HepG2 (cell line): ENCODE results near the gene PPP1R9B. TPM values are rescaled to one million over a fixed set of nuclear protein-coding genes. Genes with fewer than 3 reads are reported as not detected.

ENCODE experiments used
- ATAC-seq: fragments of 200-7000 bp; cut with Tn5 transposase; 3 replicates; pipeline ENCODE4 v1.9.1; 2020; ENCODE audit warnings: mild to moderate bottlenecking, moderate library complexity
- BruUV-seq: library from RNA; stranded (reverse); fragments of 400-500 nt; replicated peaks from 2 replicates; lab custom pipeline; 2021; lab: Mats Ljungman, UMichigan
- CTCF ChIA-PET: fragments of 300-600 bp; formaldehyde crosslinking; extraction: SDS; loops from one replicate; lab custom pipeline; 2021; ENCODE audit warnings: low total read pairs, inconsistent platforms, low intra/inter-chr PET ratio; lab: Yijun Ruan, JAX
- POLR2A ChIA-PET: fragments of 350-600 bp; sonication (Branson Sonifier 250); formaldehyde crosslinking; loops from one replicate; lab custom pipeline; 2020; ENCODE audit warnings: antibody characterized with exemption, inconsistent platforms; lab: Yijun Ruan, JAX
- DNase-seq: peaks from one replicate; pipeline ENCODE4 v3.0.0-alpha.2; 2015; ENCODE audit warnings: low spot score
- FAIRE-seq: peaks from 3 replicates; lab custom pipeline; 2011; peaks lifted over from hg19 to GRCh38; lab: Jason Lieb, UNC
- H2AFZ ChIP-seq: one replicate; pipeline ENCODE4 v1.6.1; 2011; ENCODE audit warnings: low read length, inconsistent platforms
- H3K27ac ChIP-seq: fragments of 300-600 bp; 3 replicates; pipeline ENCODE4 v1.8.0; 2011; ENCODE audit warnings: mixed run types, mild to moderate bottlenecking, mixed read lengths, low read length, inconsistent platforms; ENCODE audit not compliant: insufficient read depth; ENCODE audit errors: extremely low read length
- H3K27me3 ChIP-seq, 2 experiments: fragments of 200-600 bp in 1 of 2; 2 replicates in 1 of 2; 3 replicates in 1 of 2; pipeline versions ENCODE4 v1.6.0 to v1.8.0; 2011; ENCODE audit warnings: low read length in 2 of 2, mild to moderate bottlenecking in 2 of 2, moderate library complexity in 2 of 2, inconsistent platforms in 1 of 2; ENCODE audit not compliant: insufficient read depth in 2 of 2, control insufficient read depth in 1 of 2
- H3K36me3 ChIP-seq, 2 experiments: fragments of 200-600 bp in 1 of 2; replicated peaks in 1 of 2; 2 replicates in 1 of 2; 3 replicates in 1 of 2; pipeline versions ENCODE4 v1.5.1 to v1.8.0; 2011; ENCODE audit warnings: low read length in 2 of 2, inconsistent platforms in 1 of 2; ENCODE audit not compliant: insufficient read depth in 2 of 2, control insufficient read depth in 1 of 2
- H3K4me1 ChIP-seq: 2 replicates; pipeline ENCODE4 v1.5.1; 2012; ENCODE audit warnings: low read length, inconsistent platforms; ENCODE audit not compliant: insufficient read depth
- H3K4me2 ChIP-seq: 2 replicates; pipeline ENCODE4 v1.6.0; 2011; ENCODE audit warnings: low read depth, low read length, inconsistent platforms
- H3K4me3 ChIP-seq, 3 experiments: fragments of 200-600 bp in 1 of 3; sonication (generic), shearing (Covaris generic) in 1 of 3; replicated peaks in 1 of 3; 2 replicates each; pipeline ENCODE4 v1.5.1; 2011 to 2016; ENCODE audit warnings: low read length in 3 of 3, inconsistent platforms in 2 of 3, low read depth in 2 of 3, mild to moderate bottlenecking in 2 of 3, control low read depth in 1 of 3, mixed read lengths in 1 of 3; ENCODE audit not compliant: insufficient read depth in 1 of 3
- H3K79me2 ChIP-seq: one replicate; pipeline ENCODE4 v1.6.1; 2011; ENCODE audit warnings: low read length, inconsistent platforms; ENCODE audit not compliant: insufficient read depth
- H3K9ac ChIP-seq: 2 replicates; pipeline ENCODE4 v1.6.0; 2011; ENCODE audit warnings: mild to moderate bottlenecking, low read depth, low read length, inconsistent platforms; ENCODE audit not compliant: insufficient read depth
- H3K9me3 ChIP-seq: 2 replicates; pipeline ENCODE4 v1.5.1; 2012; ENCODE audit warnings: mild to moderate bottlenecking, low read length
- H4K20me1 ChIP-seq: 2 replicates; pipeline ENCODE4 v1.6.0; 2011; ENCODE audit warnings: inconsistent platforms, mild to moderate bottlenecking, low read length, moderate library complexity; ENCODE audit not compliant: insufficient read depth
- KAT2B ChIP-seq: fragments of 150-350 bp; IDR thresholded peaks from 2 replicates; pipeline ENCODE4 v1.6.1; 2014; ENCODE audit warnings: low read depth, low read length, borderline replicate concordance
- RFX1 ChIP-seq: fragments of 450-650 bp; IDR thresholded peaks from 2 replicates; pipeline ENCODE4 v1.6.1; 2017
- RFXANK ChIP-seq: IDR thresholded peaks from 2 replicates; pipeline ENCODE4 v1.6.1; 2016
- TBP ChIP-seq: sonication (generic); formaldehyde crosslinking; IDR thresholded peaks from 2 replicates; pipeline ENCODE4 v1.5.0; 2020; ENCODE audit warnings: missing genetic modification reagents
- TSC22D2 ChIP-seq: sonication (generic); formaldehyde crosslinking; IDR thresholded peaks from 2 replicates; pipeline ENCODE4 v1.5.1; 2020; ENCODE audit warnings: missing genetic modification reagents, mild to moderate bottlenecking, borderline replicate concordance
- ZNF282 ChIP-seq: fragments of 450-650 bp; IDR thresholded peaks from 2 replicates; pipeline ENCODE4 v1.6.1; 2018; ENCODE audit not compliant: partially characterized antibody
- ZNF501 ChIP-seq: sonication (generic); formaldehyde crosslinking; IDR thresholded peaks from 2 replicates; pipeline ENCODE4 v1.5.1; 2020; ENCODE audit warnings: mild to moderate bottlenecking, moderate library complexity, missing genetic modification reagents
- WGBS: methylation state at CpG from one replicate; pipeline ENCODE4 v1.1.6; 2017; ENCODE audit warnings: low lambda C conversion rate; 5-methylcytosine and 5-hydroxymethylcytosine counted together
- in situ Hi-C: cut with HindIII; loops from 2 replicates; pipeline ENCODE4 v1.10.0; 2017; ENCODE audit warnings: low pct_unique_long_range_greater_than_20kb; ENCODE audit not compliant: extremely low pct_ligation_motif_present
- intact Hi-C: fragments of 100-400 bp; cut with micrococcal nuclease; formaldehyde crosslinking; loops from one replicate; pipeline ENCODE4 v1.10.0; 2022; ENCODE audit not compliant: unreplicated experiment
- polyA plus RNA-seq, 8 experiments: library from polyadenylated mRNA; depleted of rRNA in 3 of 8; stranded (reverse) in 7 of 8; unstranded in 1 of 8; fragments of >200 nt; fragmentation: Illumina TruSeq in 4 of 8; extraction: Trizol in 4 of 8; gene quantifications; 2 replicates each; pipeline versions ENCODE4 v1.2.1 to v1.2.3, GENCODE V29; 2011 to 2016; ENCODE audit warnings: low read depth in 4 of 8, missing spikeins in 1 of 8, mixed read lengths in 1 of 8; ENCODE audit not compliant: insufficient read depth in 1 of 8
- total RNA-seq, 5 experiments: library from RNA; depleted of rRNA; stranded (reverse); fragments of >200 nt; fragmentation: Illumina TruSeq; extraction: Trizol; gene quantifications; 2 replicates each; pipeline ENCODE4 v1.2.3, GENCODE V29; 2016; ENCODE audit warnings: low read depth in 1 of 5
- TF ChIP-seq, protein P1 (sequence below): sonication (generic); formaldehyde crosslinking; IDR thresholded peaks from 2 replicates; pipeline ENCODE4 v1.5.0; 2020; ENCODE audit warnings: mild to moderate bottlenecking, missing genetic modification reagents, borderline replicate concordance
- TF ChIP-seq, protein P2 (sequence below): sonication (generic); formaldehyde crosslinking; IDR thresholded peaks from 2 replicates; pipeline ENCODE4 v1.5.1; 2020; ENCODE audit warnings: missing genetic modification reagents, mild to moderate bottlenecking, borderline replicate concordance
- TF ChIP-seq, protein P3 (sequence below): IDR thresholded peaks from 2 replicates; pipeline ENCODE4 v1.6.1; 2016
- TF ChIP-seq, protein P4 (sequence below): IDR thresholded peaks from 2 replicates; pipeline ENCODE4 v1.6.1; 2012; ENCODE audit warnings: low read length, improper control_type of control experiment

PPP1R9B gene
- total and polyA plus RNA-seq, 2 of the 13 experiments (the other 11 are each of a cell fraction or from before 2014, with no cell fraction given), result 9.4 to 15.8 TPM

DNA sequence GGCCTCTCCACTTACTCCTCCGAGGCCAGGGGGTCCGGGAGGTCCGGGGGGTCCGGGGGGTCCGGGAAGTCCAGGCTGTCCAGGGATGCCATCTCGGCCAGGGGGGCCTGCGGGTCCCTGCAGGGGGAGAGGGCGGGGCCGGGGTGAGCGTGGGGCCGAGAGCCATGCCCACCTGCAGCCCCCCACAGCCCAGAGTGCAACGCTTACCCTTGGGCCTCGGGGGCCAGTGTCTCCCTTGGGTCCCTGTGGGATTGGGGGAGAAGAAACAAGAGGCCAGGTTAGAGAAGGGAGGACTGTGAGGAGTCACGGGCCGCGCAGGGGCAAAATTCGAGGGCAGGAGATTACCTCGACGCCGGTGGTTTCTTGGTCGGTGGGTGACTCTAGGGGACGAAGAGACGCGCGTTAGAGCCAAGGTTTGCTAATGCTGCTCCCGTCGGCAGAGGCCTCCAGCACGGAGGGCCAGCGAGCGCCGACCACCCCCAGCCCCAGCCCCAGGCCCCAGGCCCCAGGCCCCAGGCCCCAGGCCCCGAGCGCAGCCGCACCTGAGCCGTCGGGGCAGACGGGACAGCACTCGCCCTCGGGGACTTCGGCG is 48.8 kb upstream of the PPP1R9B start:
- ChIA-PET POLR2A (interaction anchor here (1.4 kb wide), 1 partner anchor 21 kb away, joined by 4 read pairs; no protein-coding TSS in a partner anchor), CTCF (interaction anchor here (1.6 to 9.4 kb wide), 4 partner anchors 30 to 97 kb away, joined by 7 to 301 read pairs (median 130); partner anchors contain the start of gene TMEM92)
- no peaks in the 10 kb centered on the region for H3K36me3 ChIP-seq
- FAIRE-seq, result no peak
- BruUV-seq, result no TSS peak
- ATAC-seq, result no peak
- intact Hi-C loops (no loop called here), in situ Hi-C loops (no loop called here)
- H3K27ac ChIP-seq, result no peak overlapping the region
- no peak overlapping the region for H3K4me3 ChIP-seq
- 62% methylated on average over 41 of the region's 41 CpGs for WGBS
- H3K4me2 ChIP-seq, result no peak overlapping the region
- H3K9me3 ChIP-seq, result no peaks in the 10 kb centered on the region
- H3K79me2 ChIP-seq, result no peaks in the 10 kb centered on the region
- H3K9ac ChIP-seq, result no peak overlapping the region
- H2AFZ ChIP-seq, result no peak overlapping the region
- DNase-seq, result no peak
- H3K27me3 ChIP-seq, result peaks cover 14 to 73% of the 10 kb centered on the region in 2 experiments
- 0 out of 2 replicates have a peak, but pooled peaks cover 9% of the 10 kb centered on the region for H3K4me1 ChIP-seq
- no peaks in the 10 kb centered on the region; the same call in 1 of the 2 replicates for H4K20me1 ChIP-seq
- no peak for TF ChIP-seq ZNF282
- TF ChIP-seq, protein P1, sequence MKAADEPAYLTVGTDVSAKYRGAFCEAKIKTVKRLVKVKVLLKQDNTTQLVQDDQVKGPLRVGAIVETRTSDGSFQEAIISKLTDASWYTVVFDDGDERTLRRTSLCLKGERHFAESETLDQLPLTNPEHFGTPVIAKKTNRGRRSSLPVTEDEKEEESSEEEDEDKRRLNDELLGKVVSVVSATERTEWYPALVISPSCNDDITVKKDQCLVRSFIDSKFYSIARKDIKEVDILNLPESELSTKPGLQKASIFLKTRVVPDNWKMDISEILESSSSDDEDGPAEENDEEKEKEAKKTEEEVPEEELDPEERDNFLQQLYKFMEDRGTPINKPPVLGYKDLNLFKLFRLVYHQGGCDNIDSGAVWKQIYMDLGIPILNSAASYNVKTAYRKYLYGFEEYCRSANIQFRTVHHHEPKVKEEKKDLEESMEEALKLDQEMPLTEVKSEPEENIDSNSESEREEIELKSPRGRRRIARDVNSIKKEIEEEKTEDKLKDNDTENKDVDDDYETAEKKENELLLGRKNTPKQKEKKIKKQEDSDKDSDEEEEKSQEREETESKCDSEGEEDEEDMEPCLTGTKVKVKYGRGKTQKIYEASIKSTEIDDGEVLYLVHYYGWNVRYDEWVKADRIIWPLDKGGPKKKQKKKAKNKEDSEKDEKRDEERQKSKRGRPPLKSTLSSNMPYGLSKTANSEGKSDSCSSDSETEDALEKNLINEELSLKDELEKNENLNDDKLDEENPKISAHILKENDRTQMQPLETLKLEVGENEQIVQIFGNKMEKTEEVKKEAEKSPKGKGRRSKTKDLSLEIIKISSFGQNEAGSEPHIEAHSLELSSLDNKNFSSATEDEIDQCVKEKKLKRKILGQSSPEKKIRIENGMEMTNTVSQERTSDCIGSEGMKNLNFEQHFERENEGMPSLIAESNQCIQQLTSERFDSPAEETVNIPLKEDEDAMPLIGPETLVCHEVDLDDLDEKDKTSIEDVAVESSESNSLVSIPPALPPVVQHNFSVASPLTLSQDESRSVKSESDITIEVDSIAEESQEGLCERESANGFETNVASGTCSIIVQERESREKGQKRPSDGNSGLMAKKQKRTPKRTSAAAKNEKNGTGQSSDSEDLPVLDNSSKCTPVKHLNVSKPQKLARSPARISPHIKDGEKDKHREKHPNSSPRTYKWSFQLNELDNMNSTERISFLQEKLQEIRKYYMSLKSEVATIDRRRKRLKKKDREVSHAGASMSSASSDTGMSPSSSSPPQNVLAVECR (CRISPR knock-in tag), result no peak
- TF ChIP-seq, protein P2, sequence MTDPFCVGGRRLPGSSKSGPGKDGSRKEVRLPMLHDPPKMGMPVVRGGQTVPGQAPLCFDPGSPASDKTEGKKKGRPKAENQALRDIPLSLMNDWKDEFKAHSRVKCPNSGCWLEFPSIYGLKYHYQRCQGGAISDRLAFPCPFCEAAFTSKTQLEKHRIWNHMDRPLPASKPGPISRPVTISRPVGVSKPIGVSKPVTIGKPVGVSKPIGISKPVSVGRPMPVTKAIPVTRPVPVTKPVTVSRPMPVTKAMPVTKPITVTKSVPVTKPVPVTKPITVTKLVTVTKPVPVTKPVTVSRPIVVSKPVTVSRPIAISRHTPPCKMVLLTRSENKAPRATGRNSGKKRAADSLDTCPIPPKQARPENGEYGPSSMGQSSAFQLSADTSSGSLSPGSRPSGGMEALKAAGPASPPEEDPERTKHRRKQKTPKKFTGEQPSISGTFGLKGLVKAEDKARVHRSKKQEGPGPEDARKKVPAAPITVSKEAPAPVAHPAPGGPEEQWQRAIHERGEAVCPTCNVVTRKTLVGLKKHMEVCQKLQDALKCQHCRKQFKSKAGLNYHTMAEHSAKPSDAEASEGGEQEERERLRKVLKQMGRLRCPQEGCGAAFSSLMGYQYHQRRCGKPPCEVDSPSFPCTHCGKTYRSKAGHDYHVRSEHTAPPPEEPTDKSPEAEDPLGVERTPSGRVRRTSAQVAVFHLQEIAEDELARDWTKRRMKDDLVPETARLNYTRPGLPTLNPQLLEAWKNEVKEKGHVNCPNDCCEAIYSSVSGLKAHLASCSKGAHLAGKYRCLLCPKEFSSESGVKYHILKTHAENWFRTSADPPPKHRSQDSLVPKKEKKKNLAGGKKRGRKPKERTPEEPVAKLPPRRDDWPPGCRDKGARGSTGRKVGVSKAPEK (CRISPR knock-in tag), result no peak
- no peak for TF ChIP-seq RFXANK (CRISPR knock-in tag)
- TF ChIP-seq KAT2B, result no peak
- no peak for TF ChIP-seq ZNF501 (CRISPR knock-in tag)
- no peak for TF ChIP-seq TSC22D2 (CRISPR knock-in tag)
- TF ChIP-seq, protein P3, sequence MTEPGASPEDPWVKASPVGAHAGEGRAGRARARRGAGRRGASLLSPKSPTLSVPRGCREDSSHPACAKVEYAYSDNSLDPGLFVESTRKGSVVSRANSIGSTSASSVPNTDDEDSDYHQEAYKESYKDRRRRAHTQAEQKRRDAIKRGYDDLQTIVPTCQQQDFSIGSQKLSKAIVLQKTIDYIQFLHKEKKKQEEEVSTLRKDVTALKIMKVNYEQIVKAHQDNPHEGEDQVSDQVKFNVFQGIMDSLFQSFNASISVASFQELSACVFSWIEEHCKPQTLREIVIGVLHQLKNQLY (CRISPR knock-in tag), result no peak
- no peak for TF ChIP-seq TBP (CRISPR knock-in tag)
- TF ChIP-seq, protein P4, sequence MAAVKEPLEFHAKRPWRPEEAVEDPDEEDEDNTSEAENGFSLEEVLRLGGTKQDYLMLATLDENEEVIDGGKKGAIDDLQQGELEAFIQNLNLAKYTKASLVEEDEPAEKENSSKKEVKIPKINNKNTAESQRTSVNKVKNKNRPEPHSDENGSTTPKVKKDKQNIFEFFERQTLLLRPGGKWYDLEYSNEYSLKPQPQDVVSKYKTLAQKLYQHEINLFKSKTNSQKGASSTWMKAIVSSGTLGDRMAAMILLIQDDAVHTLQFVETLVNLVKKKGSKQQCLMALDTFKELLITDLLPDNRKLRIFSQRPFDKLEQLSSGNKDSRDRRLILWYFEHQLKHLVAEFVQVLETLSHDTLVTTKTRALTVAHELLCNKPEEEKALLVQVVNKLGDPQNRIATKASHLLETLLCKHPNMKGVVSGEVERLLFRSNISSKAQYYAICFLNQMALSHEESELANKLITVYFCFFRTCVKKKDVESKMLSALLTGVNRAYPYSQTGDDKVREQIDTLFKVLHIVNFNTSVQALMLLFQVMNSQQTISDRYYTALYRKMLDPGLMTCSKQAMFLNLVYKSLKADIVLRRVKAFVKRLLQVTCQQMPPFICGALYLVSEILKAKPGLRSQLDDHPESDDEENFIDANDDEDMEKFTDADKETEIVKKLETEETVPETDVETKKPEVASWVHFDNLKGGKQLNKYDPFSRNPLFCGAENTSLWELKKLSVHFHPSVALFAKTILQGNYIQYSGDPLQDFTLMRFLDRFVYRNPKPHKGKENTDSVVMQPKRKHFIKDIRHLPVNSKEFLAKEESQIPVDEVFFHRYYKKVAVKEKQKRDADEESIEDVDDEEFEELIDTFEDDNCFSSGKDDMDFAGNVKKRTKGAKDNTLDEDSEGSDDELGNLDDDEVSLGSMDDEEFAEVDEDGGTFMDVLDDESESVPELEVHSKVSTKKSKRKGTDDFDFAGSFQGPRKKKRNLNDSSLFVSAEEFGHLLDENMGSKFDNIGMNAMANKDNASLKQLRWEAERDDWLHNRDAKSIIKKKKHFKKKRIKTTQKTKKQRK, result no peak
- TF ChIP-seq RFX1, result no peak
